Measurements from ENCODE around the gene PIGP. TPM values are rescaled to one million over a fixed set of nuclear protein-coding genes. Genes with fewer than 3 reads are reported as not detected.
A peak's percentile ranks its signal among the peaks of the same experiment; 100 is the strongest.

Gene PIGP
- total and polyA plus RNA-seq, 2 of the 13 experiments (the other 11 are each of a cell fraction or from before 2014, with no cell fraction given), result 14.8 to 33.4 TPM

DNA sequence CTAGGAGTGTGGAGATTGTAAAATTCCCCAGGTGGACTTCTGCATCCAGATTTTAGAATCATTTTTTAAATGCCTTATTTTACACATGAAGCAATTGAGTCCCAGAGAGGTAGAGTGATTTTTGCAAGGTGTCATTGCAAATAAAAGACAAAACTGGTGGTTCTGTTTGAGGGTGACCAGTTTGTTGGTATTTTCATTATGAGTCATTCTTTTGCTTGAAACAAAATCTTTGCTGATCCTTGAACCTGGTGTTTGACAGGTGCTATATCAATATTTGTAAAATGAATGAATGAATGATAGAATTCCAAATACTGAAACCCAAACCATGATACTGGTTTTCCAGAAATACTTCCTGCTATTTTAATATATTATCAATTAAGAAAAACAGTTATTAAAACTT is 44.3 kb upstream of the PIGP start (continued):
- TF ChIP-seq, protein P1, sequence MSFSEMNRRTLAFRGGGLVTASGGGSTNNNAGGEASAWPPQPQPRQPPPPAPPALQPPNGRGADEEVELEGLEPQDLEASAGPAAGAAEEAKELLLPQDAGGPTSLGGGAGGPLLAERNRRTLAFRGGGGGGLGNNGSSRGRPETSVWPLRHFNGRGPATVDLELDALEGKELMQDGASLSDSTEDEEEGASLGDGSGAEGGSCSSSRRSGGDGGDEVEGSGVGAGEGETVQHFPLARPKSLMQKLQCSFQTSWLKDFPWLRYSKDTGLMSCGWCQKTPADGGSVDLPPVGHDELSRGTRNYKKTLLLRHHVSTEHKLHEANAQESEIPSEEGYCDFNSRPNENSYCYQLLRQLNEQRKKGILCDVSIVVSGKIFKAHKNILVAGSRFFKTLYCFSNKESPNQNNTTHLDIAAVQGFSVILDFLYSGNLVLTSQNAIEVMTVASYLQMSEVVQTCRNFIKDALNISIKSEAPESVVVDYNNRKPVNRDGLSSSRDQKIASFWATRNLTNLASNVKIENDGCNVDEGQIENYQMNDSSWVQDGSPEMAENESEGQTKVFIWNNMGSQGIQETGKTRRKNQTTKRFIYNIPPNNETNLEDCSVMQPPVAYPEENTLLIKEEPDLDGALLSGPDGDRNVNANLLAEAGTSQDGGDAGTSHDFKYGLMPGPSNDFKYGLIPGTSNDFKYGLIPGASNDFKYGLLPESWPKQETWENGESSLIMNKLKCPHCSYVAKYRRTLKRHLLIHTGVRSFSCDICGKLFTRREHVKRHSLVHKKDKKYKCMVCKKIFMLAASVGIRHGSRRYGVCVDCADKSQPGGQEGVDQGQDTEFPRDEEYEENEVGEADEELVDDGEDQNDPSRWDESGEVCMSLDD (CRISPR knock-in tag; IDR thresholded peaks at IDR 0.05; ENCODE audit: borderline replicate concordance), result no peak
- TF ChIP-seq ZNF660 (CRISPR knock-in tag; IDR thresholded peaks at IDR 0.05; ENCODE audit: borderline replicate concordance, low read depth), result no peak
- no peak for TF ChIP-seq RFX5 (IDR thresholded peaks at IDR 0.05; ENCODE audit: low read depth, low read length)
- TF ChIP-seq XBP1 (CRISPR knock-in tag; IDR thresholded peaks at IDR 0.05), result no peak
- TF ChIP-seq SETDB1 (CRISPR knock-in tag; IDR thresholded peaks at IDR 0.05; ENCODE audit: borderline replicate concordance), result no peak
- no peak for TF ChIP-seq GTF3A (CRISPR knock-in tag; conservative IDR thresholded peaks at IDR 0.05)
- TF ChIP-seq MXI1 (IDR thresholded peaks at IDR 0.05; ENCODE audit: borderline replicate concordance, low read depth, low read length), result no peak; the same call in 2 of the 3 replicates
- TF ChIP-seq MZF1 (CRISPR knock-in tag; IDR thresholded peaks at IDR 0.05; ENCODE audit: borderline replicate concordance), result no peak
- TF ChIP-seq, protein P2, sequence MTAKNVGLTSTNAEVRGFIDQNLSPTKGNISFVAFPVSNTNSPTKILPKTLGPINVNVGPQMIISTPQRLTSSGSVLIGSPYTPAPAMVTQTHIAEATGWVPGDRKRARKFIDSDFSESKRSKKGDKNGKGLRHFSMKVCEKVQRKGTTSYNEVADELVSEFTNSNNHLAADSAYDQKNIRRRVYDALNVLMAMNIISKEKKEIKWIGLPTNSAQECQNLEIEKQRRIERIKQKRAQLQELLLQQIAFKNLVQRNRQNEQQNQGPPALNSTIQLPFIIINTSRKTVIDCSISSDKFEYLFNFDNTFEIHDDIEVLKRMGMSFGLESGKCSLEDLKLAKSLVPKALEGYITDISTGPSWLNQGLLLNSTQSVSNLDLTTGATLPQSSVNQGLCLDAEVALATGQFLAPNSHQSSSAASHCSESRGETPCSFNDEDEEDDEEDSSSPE (CRISPR knock-in tag; IDR thresholded peaks at IDR 0.05), result no peak
- no peak for TF ChIP-seq FOXK2 (IDR thresholded peaks at IDR 0.05)
- TF ChIP-seq, protein P3, sequence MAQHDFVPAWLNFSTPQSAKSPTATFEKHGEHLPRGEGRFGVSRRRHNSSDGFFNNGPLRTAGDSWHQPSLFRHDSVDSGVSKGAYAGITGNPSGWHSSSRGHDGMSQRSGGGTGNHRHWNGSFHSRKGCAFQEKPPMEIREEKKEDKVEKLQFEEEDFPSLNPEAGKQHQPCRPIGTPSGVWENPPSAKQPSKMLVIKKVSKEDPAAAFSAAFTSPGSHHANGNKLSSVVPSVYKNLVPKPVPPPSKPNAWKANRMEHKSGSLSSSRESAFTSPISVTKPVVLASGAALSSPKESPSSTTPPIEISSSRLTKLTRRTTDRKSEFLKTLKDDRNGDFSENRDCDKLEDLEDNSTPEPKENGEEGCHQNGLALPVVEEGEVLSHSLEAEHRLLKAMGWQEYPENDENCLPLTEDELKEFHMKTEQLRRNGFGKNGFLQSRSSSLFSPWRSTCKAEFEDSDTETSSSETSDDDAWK (CRISPR knock-in tag; IDR thresholded peaks at IDR 0.05), result no peak
- no peak for TF ChIP-seq SMYD3 (CRISPR knock-in tag; IDR thresholded peaks at IDR 0.05)
- TF ChIP-seq, protein P4, sequence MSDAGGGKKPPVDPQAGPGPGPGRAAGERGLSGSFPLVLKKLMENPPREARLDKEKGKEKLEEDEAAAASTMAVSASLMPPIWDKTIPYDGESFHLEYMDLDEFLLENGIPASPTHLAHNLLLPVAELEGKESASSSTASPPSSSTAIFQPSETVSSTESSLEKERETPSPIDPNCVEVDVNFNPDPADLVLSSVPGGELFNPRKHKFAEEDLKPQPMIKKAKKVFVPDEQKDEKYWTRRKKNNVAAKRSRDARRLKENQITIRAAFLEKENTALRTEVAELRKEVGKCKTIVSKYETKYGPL (CRISPR knock-in tag; IDR thresholded peaks at IDR 0.05), result no peak
- TF ChIP-seq ZNF430 (CRISPR knock-in tag; IDR thresholded peaks at IDR 0.05), result no peak
- TF ChIP-seq PHF20 (CRISPR knock-in tag; IDR thresholded peaks at IDR 0.05), result no peak
- TF ChIP-seq EP300 (IDR thresholded peaks at IDR 0.05; ENCODE audit: low read depth in 2 of 2, low read length in 2 of 2), result peak in 1 of 2 experiments; percentile 70; a peak in 2 of 4 replicates
- no peak for TF ChIP-seq EP300 (CRISPR knock-in tag; IDR thresholded peaks at IDR 0.05; ENCODE audit: borderline replicate concordance)
- TF ChIP-seq, protein P5, sequence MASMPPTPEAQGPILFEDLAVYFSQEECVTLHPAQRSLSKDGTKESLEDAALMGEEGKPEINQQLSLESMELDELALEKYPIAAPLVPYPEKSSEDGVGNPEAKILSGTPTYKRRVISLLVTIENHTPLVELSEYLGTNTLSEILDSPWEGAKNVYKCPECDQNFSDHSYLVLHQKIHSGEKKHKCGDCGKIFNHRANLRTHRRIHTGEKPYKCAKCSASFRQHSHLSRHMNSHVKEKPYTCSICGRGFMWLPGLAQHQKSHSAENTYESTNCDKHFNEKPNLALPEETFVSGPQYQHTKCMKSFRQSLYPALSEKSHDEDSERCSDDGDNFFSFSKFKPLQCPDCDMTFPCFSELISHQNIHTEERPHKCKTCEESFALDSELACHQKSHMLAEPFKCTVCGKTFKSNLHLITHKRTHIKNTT (CRISPR knock-in tag; IDR thresholded peaks at IDR 0.05), result no peak
- no peak for TF ChIP-seq ZNF556 (CRISPR knock-in tag; IDR thresholded peaks at IDR 0.05; ENCODE audit: borderline replicate concordance)
- TF ChIP-seq, protein P6, sequence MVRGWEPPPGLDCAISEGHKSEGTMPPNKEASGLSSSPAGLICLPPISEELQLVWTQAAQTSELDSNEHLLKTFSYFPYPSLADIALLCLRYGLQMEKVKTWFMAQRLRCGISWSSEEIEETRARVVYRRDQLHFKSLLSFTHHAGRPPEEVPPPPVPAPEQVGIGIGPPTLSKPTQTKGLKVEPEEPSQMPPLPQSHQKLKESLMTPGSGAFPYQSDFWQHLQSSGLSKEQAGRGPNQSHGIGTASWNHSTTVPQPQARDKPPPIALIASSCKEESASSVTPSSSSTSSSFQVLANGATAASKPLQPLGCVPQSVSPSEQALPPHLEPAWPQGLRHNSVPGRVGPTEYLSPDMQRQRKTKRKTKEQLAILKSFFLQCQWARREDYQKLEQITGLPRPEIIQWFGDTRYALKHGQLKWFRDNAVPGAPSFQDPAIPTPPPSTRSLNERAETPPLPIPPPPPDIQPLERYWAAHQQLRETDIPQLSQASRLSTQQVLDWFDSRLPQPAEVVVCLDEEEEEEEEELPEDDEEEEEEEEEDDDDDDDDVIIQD (CRISPR knock-in tag; IDR thresholded peaks at IDR 0.05; ENCODE audit: low read depth), result peak; percentile 59; the same call in 1 of the 2 replicates
- TF ChIP-seq ZNF7 (CRISPR knock-in tag; IDR thresholded peaks at IDR 0.05), result no peak
- TF ChIP-seq CCAR2 (optimal IDR thresholded peaks at IDR 0.05; ENCODE audit: low read depth, low read length), result no peak
- no peak for TF ChIP-seq ZNF768 (CRISPR knock-in tag; IDR thresholded peaks at IDR 0.05)
